SK-N-SH (cell line): ENCODE data around the gene CDC42SE1. TPM values are rescaled to one million over a fixed set of nuclear protein-coding genes. Genes with fewer than 3 reads are reported as not detected.
A peak's percentile ranks its signal among the peaks of the same experiment; 100 is the strongest.

Experiments
- CTCF ChIA-PET: fragments of 300-600, 350-600 bp; formaldehyde crosslinking; extraction: SDS; loops from one replicate; lab custom pipeline; 2021; lab: Yijun Ruan, JAX
- POLR2A ChIA-PET: fragments of 350-600 bp; sonication (Branson Sonifier 250); formaldehyde crosslinking; extraction: SDS; loops from one replicate; lab custom pipeline; 2020; ENCODE audit warnings: antibody characterized with exemption, inconsistent platforms; lab: Yijun Ruan, JAX
- DNase-seq: peaks from one replicate; pipeline ENCODE4 v3.0.0; 2012
- H2AFZ ChIP-seq: fragments of 200-600 bp; sonication (generic); 2 replicates; pipeline ENCODE4 v1.8.1; 2016; ENCODE audit warnings: antibody characterized with exemption, mild to moderate bottlenecking, low read depth
- H3F3A ChIP-seq: fragments of 200-600 bp; sonication (generic); replicated peaks from 2 replicates; pipeline ENCODE3; 2016; ENCODE audit warnings: antibody characterized with exemption, mild to moderate bottlenecking; ENCODE audit not compliant: insufficient read depth
- H3K27ac ChIP-seq, 2 experiments: fragments of 200-500 bp in 1 of 2; fragments of 200-600 bp in 1 of 2; sonication (Bioruptor generic) in 1 of 2; sonication (generic), shearing (Covaris generic) in 1 of 2; 2 replicates each; pipeline versions ENCODE4 v1.5.1 to v1.6.1; 2014 to 2016; ENCODE audit warnings: low read depth in 2 of 2, inconsistent platforms in 1 of 2, low read length in 1 of 2, mild to moderate bottlenecking in 1 of 2, mixed read lengths in 1 of 2
- H3K27me3 ChIP-seq: fragments of 200-600 bp; sonication (generic), shearing (Covaris generic); 2 replicates; pipeline ENCODE4 v1.6.1; 2016; ENCODE audit warnings: mixed run types; ENCODE audit not compliant: insufficient read depth
- H3K36me3 ChIP-seq, 2 experiments: fragments of 200-500 bp in 1 of 2; fragments of 200-600 bp in 1 of 2; sonication (Bioruptor generic) in 1 of 2; sonication (generic) in 1 of 2; replicated peaks in 1 of 2; 2 replicates each; pipeline versions ENCODE3 to v1.5.1; 2014 to 2016; ENCODE audit warnings: low read length in 1 of 2, mild to moderate bottlenecking in 1 of 2; ENCODE audit not compliant: insufficient read depth in 2 of 2, control insufficient read depth in 1 of 2
- H3K4me1 ChIP-seq, 2 experiments: fragments of 200-500 bp in 1 of 2; fragments of 200-600 bp in 1 of 2; sonication (Bioruptor generic) in 1 of 2; sonication (generic), shearing (Covaris generic) in 1 of 2; 2 replicates each; pipeline versions ENCODE4 v1.5.1 to v1.6.1; 2014 to 2016; ENCODE audit warnings: low read depth in 1 of 2, low read length in 1 of 2, mixed run types in 1 of 2; ENCODE audit not compliant: insufficient read depth in 2 of 2, control insufficient read depth in 1 of 2
- H3K4me2 ChIP-seq: fragments of 200-600 bp; sonication (generic), shearing (Covaris generic); 2 replicates; pipeline ENCODE4 v1.6.1; 2017; ENCODE audit warnings: mixed run types
- H3K4me3 ChIP-seq, 2 experiments: fragments of 200-500 bp in 1 of 2; fragments of 200-600 bp in 1 of 2; sonication (Bioruptor generic) in 1 of 2; sonication (generic), shearing (Covaris generic) in 1 of 2; 2 replicates each; pipeline versions ENCODE4 v1.5.1 to v1.8.1; 2014 to 2016; ENCODE audit warnings: low read depth in 2 of 2, inconsistent platforms in 1 of 2, low read length in 1 of 2, mild to moderate bottlenecking in 1 of 2, mixed read lengths in 1 of 2, moderate library complexity in 1 of 2
- H3K79me2 ChIP-seq: fragments of 200-600 bp; sonication (generic); 2 replicates; pipeline ENCODE4 v1.8.1; 2017; ENCODE audit warnings: mild to moderate bottlenecking; ENCODE audit not compliant: insufficient read depth
- H3K9ac ChIP-seq: fragments of 200-600 bp; sonication (generic); 2 replicates; pipeline ENCODE4 v1.6.1; 2017; ENCODE audit warnings: mixed run types
- H3K9me2 ChIP-seq: fragments of 200-600 bp; sonication (generic); 2 replicates; pipeline ENCODE4 v1.6.1; 2017; ENCODE audit warnings: mixed run types
- H3K9me3 ChIP-seq: fragments of 200-600 bp; sonication (generic); 2 replicates; pipeline ENCODE4 v1.6.1; 2017; ENCODE audit warnings: mixed run types, mild to moderate bottlenecking, moderate library complexity
- H4K20me1 ChIP-seq: fragments of 200-600 bp; sonication (generic); 2 replicates; pipeline ENCODE4 v1.6.1; 2017; ENCODE audit warnings: mild to moderate bottlenecking, mixed run types; ENCODE audit not compliant: insufficient read depth
- ELF1 ChIP-seq: IDR thresholded peaks from 2 replicates; pipeline ENCODE4 v1.4.0; 2012
- GABPA ChIP-seq: IDR thresholded peaks from 2 replicates; pipeline ENCODE4 v1.4.0; 2012; ENCODE audit warnings: low read depth, mild to moderate bottlenecking
- MXI1 ChIP-seq: IDR thresholded peaks from 2 replicates; pipeline ENCODE4 v1.6.1; 2012; ENCODE audit warnings: mild to moderate bottlenecking, low read depth, low read length, improper control_type of control experiment
- NFIC ChIP-seq: IDR thresholded peaks from 2 replicates; pipeline ENCODE4 v1.4.0; 2012; ENCODE audit warnings: borderline replicate concordance
- POLR2AphosphoS5 ChIP-seq: IDR thresholded peaks from 2 replicates; pipeline ENCODE4 v1.6.1; 2012; ENCODE audit warnings: low read depth, low read length
- RAD21 ChIP-seq: IDR thresholded peaks from 2 replicates; pipeline ENCODE4 v1.6.1; 2012; ENCODE audit warnings: mild to moderate bottlenecking, low read length
- RCOR1 ChIP-seq: fragments of 150-350 bp; IDR thresholded peaks from 2 replicates; pipeline ENCODE4 v1.6.1; 2017; ENCODE audit warnings: antibody characterized with exemption, low read length
- REST ChIP-seq: IDR thresholded peaks from 2 replicates; pipeline ENCODE4 v1.6.1; 2012; ENCODE audit warnings: mild to moderate bottlenecking, low read depth, low read length, moderate library complexity
- TCF12 ChIP-seq: IDR thresholded peaks from 2 replicates; pipeline ENCODE4 v1.4.0; 2012
- WGBS: methylation state at CpG from one replicate; pipeline ENCODE4 v1.1.6; 2017; ENCODE audit warnings: low lambda C conversion rate; 5-methylcytosine and 5-hydroxymethylcytosine counted together
- polyA plus RNA-seq, 3 experiments: library from polyadenylated mRNA; depleted of rRNA; stranded (reverse); fragments of >200 nt; gene quantifications; 2 replicates each; pipeline ENCODE4 v1.2.3, GENCODE V29; 2012
- TF ChIP-seq, protein P1 (sequence below): IDR thresholded peaks from 2 replicates; pipeline ENCODE4 v1.4.0; 2012; ENCODE audit warnings: low read depth
- TF ChIP-seq, protein P2 (sequence below): IDR thresholded peaks from 2 replicates; pipeline ENCODE4 v1.4.0; 2012; ENCODE audit warnings: low read depth, borderline replicate concordance
- TF ChIP-seq, protein P3 (sequence below): fragments of 200-600 bp; sonication (generic); IDR thresholded peaks from 2 replicates; pipeline ENCODE4 v1.6.1; 2017; ENCODE audit warnings: antibody characterized with exemption, mild to moderate bottlenecking, moderate library complexity
- TF ChIP-seq, protein P4 (sequence below): IDR thresholded peaks from 2 replicates; pipeline ENCODE4 v1.4.0; 2012; ENCODE audit warnings: low read depth, borderline replicate concordance
- TF ChIP-seq, protein P5 (sequence below): IDR thresholded peaks from 2 replicates; pipeline ENCODE4; 2012

Gene CDC42SE1
- polyA plus RNA-seq, 1 of the 3 experiments (the other 2 are of a cell fraction), result 47.8 TPM

DNA sequence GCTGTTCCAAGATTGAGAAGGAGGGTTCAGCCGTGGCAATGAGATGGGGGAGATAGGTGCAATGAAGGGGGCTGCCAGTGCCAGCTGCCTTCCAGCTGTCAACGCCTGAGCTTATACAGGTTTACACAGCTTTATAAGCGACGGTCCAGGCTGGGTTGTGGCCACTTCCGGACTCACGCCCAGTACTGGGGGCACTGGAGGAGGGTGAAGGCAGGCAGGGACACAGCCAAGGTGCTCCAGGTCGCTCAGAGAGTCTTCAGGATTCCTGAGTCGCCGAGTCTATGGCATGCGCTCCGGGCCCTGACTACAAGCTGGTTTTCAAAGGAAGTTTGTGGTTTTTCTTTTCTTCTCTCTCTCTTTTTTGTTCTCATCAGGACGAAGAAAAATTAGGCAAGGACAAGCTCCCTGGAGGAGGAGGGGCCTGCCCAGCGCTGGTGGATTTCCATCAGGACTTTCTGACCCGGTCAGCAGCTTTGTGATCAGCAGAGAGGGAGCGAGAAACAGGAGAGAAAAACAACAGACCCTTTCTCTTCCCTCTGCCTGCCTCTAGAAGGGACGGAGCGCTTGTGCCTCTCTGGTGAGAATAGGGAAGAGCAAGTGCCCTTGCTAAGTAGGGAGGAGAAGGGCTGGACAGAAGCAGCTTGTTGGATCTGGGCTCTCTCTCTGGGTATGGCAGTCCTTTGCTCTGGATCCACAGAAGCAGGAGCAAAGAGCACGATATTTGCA, 52.9 kb downstream of the CDC42SE1 start, which contains the start of gene MINDY1:
MINDY1 (minus strand) TSS at position 576 of the 726 bp plus-strand sequence. CDS start 4,285 bp downstream, outside the sequence.
- H4K20me1 ChIP-seq, result no peaks in the 10 kb centered on the region
- ChIA-PET CTCF (interaction anchor here (0.7 to 15.9 kb wide), 23 partner anchors 11 to 543 kb away, joined by 3 to 371 read pairs (median 4); partner anchors contain the start of genes ANXA9, CDC42SE1, CERS2 and ENSA), POLR2A (interaction anchor here (0.5 to 1.8 kb wide), 9 partner anchors 12 to 695 kb away, joined by 3 to 10 read pairs (median 5); partner anchors contain the start of genes ANXA9, C1orf56, CDC42SE1 and CERS2)
- peaks cover 6 to 30% of the 10 kb centered on the region in 2 experiments; a peak in 2 of 4 replicates for H3K4me1 ChIP-seq
- peak within 1 kb of the TSS; percentile 56 to 62 for H3K4me3 ChIP-seq
- H2AFZ ChIP-seq, result peak within 1 kb of the TSS; percentile 81
- WGBS, result 2% methylated on average over 12 of the region's 18 CpGs
- TF ChIP-seq ELF1 (peak; percentile 40), MXI1 (peak; percentile 57; the same call in 1 of the 2 replicates), NFIC (no peak), TCF12 (no peak), RCOR1 (0 out of 2 replicates have a peak, but pooled peaks have one; percentile 52), POLR2AphosphoS5 (peak; percentile 68; the same call in 1 of the 2 replicates), GABPA (0 out of 2 replicates have a peak, but pooled peaks have one; percentile 8), RAD21 (peak; percentile 64), REST (peak; percentile 82)
- TF ChIP-seq, protein P1, sequence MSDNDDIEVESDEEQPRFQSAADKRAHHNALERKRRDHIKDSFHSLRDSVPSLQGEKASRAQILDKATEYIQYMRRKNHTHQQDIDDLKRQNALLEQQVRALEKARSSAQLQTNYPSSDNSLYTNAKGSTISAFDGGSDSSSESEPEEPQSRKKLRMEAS, result peak; percentile 52; the same call in 1 of the 2 replicates
- TF ChIP-seq, protein P2, sequence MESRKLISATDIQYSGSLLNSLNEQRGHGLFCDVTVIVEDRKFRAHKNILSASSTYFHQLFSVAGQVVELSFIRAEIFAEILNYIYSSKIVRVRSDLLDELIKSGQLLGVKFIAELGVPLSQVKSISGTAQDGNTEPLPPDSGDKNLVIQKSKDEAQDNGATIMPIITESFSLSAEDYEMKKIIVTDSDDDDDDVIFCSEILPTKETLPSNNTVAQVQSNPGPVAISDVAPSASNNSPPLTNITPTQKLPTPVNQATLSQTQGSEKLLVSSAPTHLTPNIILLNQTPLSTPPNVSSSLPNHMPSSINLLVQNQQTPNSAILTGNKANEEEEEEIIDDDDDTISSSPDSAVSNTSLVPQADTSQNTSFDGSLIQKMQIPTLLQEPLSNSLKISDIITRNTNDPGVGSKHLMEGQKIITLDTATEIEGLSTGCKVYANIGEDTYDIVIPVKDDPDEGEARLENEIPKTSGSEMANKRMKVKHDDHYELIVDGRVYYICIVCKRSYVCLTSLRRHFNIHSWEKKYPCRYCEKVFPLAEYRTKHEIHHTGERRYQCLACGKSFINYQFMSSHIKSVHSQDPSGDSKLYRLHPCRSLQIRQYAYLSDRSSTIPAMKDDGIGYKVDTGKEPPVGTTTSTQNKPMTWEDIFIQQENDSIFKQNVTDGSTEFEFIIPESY, result no peak
- TF ChIP-seq, protein P3, sequence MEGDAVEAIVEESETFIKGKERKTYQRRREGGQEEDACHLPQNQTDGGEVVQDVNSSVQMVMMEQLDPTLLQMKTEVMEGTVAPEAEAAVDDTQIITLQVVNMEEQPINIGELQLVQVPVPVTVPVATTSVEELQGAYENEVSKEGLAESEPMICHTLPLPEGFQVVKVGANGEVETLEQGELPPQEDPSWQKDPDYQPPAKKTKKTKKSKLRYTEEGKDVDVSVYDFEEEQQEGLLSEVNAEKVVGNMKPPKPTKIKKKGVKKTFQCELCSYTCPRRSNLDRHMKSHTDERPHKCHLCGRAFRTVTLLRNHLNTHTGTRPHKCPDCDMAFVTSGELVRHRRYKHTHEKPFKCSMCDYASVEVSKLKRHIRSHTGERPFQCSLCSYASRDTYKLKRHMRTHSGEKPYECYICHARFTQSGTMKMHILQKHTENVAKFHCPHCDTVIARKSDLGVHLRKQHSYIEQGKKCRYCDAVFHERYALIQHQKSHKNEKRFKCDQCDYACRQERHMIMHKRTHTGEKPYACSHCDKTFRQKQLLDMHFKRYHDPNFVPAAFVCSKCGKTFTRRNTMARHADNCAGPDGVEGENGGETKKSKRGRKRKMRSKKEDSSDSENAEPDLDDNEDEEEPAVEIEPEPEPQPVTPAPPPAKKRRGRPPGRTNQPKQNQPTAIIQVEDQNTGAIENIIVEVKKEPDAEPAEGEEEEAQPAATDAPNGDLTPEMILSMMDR, result peak; percentile 61
- TF ChIP-seq, protein P4, sequence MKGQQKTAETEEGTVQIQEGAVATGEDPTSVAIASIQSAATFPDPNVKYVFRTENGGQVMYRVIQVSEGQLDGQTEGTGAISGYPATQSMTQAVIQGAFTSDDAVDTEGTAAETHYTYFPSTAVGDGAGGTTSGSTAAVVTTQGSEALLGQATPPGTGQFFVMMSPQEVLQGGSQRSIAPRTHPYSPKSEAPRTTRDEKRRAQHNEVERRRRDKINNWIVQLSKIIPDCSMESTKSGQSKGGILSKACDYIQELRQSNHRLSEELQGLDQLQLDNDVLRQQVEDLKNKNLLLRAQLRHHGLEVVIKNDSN, result no peak
- TF ChIP-seq, protein P5, sequence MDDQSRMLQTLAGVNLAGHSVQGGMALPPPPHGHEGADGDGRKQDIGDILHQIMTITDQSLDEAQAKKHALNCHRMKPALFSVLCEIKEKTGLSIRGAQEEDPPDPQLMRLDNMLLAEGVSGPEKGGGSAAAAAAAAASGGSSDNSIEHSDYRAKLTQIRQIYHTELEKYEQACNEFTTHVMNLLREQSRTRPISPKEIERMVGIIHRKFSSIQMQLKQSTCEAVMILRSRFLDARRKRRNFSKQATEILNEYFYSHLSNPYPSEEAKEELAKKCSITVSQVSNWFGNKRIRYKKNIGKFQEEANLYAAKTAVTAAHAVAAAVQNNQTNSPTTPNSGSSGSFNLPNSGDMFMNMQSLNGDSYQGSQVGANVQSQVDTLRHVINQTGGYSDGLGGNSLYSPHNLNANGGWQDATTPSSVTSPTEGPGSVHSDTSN, result no peak
- H3K27ac ChIP-seq, result peak within 1 kb of the TSS; percentile 86 to 93
- H3K9me3 ChIP-seq, result no peaks in the 10 kb centered on the region
- peaks cover 0 to 2% of the 10 kb centered on the region in 2 experiments for H3K36me3 ChIP-seq
- H3F3A ChIP-seq, result peaks cover 15% of the 10 kb centered on the region
- H3K79me2 ChIP-seq, result peaks cover 24% of the 10 kb centered on the region; the same call in 1 of the 2 replicates
- H3K9ac ChIP-seq, result peak within 1 kb of the TSS; percentile 69
- H3K4me2 ChIP-seq, result peak within 1 kb of the TSS; percentile 87
- H3K9me2 ChIP-seq, result no peaks in the 10 kb centered on the region
- DNase-seq, result peak; percentile 82
- H3K27me3 ChIP-seq, result no peaks in the 10 kb centered on the region
